Measurements from ENCODE around the gene HEPN1.

Gene HEPN1

GRCh38 chr11:124876818-124877630 lies 42.0 kb upstream of the HEPN1 start:
- DNase-seq (ENCODE audit: low read depth, low spot score) = no peak
- WGBS (ENCODE audit: insufficient coverage, insufficient read length) = no CpG with 5 or more reads among the region's 30 CpGs
- Histone ChIP-seq H3K4me1 (ENCODE audit: control insufficient read depth, insufficient read depth, low read length) (peaks cover 5% of the 10 kb centered on the region), H3K27me3 (ENCODE audit: control insufficient read depth, insufficient read depth, low read length) (peaks cover 10% of the 10 kb centered on the region; the same call in 1 of the 2 replicates), H3K4me3 (ENCODE audit: low read length) (peak overlapping the region; percentile 48; the same call in 1 of the 2 replicates), H3K27ac (ENCODE audit: low read length) (no peak overlapping the region), H3K36me3 (ENCODE audit: control insufficient read depth, insufficient read depth, low read length) (no peaks in the 10 kb centered on the region), H3K9me3 (ENCODE audit: control insufficient read depth, insufficient read depth, low read length) (no peaks in the 10 kb centered on the region)

GRCh38 chr11:124877631-124877909 lies 41.5 kb upstream of the HEPN1 start:
- H3K4me1 ChIP-seq (ENCODE audit: control insufficient read depth, insufficient read depth, low read length) = peaks cover 5% of the 10 kb centered on the region
- H3K27ac ChIP-seq (ENCODE audit: low read length) = no peak overlapping the region
- WGBS (ENCODE audit: insufficient coverage, insufficient read length) = no CpG with 5 or more reads among the region's 10 CpGs
- no peak for DNase-seq (ENCODE audit: low read depth, low spot score)
- no peak overlapping the region for H3K4me3 ChIP-seq (ENCODE audit: low read length)
- H3K27me3 ChIP-seq (ENCODE audit: control insufficient read depth, insufficient read depth, low read length) = peaks cover 7% of the 10 kb centered on the region; the same call in 1 of the 2 replicates
- H3K36me3 ChIP-seq (ENCODE audit: control insufficient read depth, insufficient read depth, low read length) = no peaks in the 10 kb centered on the region
- H3K9me3 ChIP-seq (ENCODE audit: control insufficient read depth, insufficient read depth, low read length) = no peaks in the 10 kb centered on the region

GRCh38 chr11:124877910-124878758 lies 40.9 kb upstream of the HEPN1 start:
- no peaks in the 10 kb centered on the region for H3K9me3 ChIP-seq (ENCODE audit: control insufficient read depth, insufficient read depth, low read length)
- no peak overlapping the region for H3K27ac ChIP-seq (ENCODE audit: low read length)
- H3K36me3 ChIP-seq (ENCODE audit: control insufficient read depth, insufficient read depth, low read length) = no peaks in the 10 kb centered on the region
- WGBS (ENCODE audit: insufficient coverage, insufficient read length) = no CpG with 5 or more reads among the region's 17 CpGs
- peaks cover 5% of the 10 kb centered on the region for H3K4me1 ChIP-seq (ENCODE audit: control insufficient read depth, insufficient read depth, low read length)
- H3K27me3 ChIP-seq (ENCODE audit: control insufficient read depth, insufficient read depth, low read length) = peaks cover 7% of the 10 kb centered on the region; the same call in 1 of the 2 replicates
- H3K4me3 ChIP-seq (ENCODE audit: low read length) = no peak overlapping the region
- no peak for DNase-seq (ENCODE audit: low read depth, low spot score)

GRCh38 chr11:124878759-124879492 lies 40.1 kb upstream of the HEPN1 start:
- no peak for DNase-seq (ENCODE audit: low read depth, low spot score)
- Histone ChIP-seq H3K9me3 (ENCODE audit: control insufficient read depth, insufficient read depth, low read length) (no peaks in the 10 kb centered on the region), H3K4me1 (ENCODE audit: control insufficient read depth, insufficient read depth, low read length) (peaks cover 5% of the 10 kb centered on the region), H3K4me3 (ENCODE audit: low read length) (no peak overlapping the region), H3K27ac (ENCODE audit: low read length) (no peak overlapping the region), H3K36me3 (ENCODE audit: control insufficient read depth, insufficient read depth, low read length) (no peaks in the 10 kb centered on the region), H3K27me3 (ENCODE audit: control insufficient read depth, insufficient read depth, low read length) (peaks cover 7% of the 10 kb centered on the region; the same call in 1 of the 2 replicates)
- whole genome bisulfite sequencing (ENCODE audit: insufficient coverage, insufficient read length) = no CpG with 5 or more reads among the region's 11 CpGs

- WGBS (ENCODE audit: insufficient coverage, insufficient read length) = no CpG with 5 or more reads among the region's 16 CpGs
- DNase-seq (ENCODE audit: low read depth, low spot score) = no peak
- Histone ChIP-seq H3K9me3 (ENCODE audit: control insufficient read depth, insufficient read depth, low read length) (no peaks in the 10 kb centered on the region), H3K27me3 (ENCODE audit: control insufficient read depth, insufficient read depth, low read length) (peaks cover 5% of the 10 kb centered on the region; the same call in 1 of the 2 replicates), H3K4me1 (ENCODE audit: control insufficient read depth, insufficient read depth, low read length) (peaks cover 5% of the 10 kb centered on the region), H3K36me3 (ENCODE audit: control insufficient read depth, insufficient read depth, low read length) (no peaks in the 10 kb centered on the region), H3K27ac (ENCODE audit: low read length) (no peak overlapping the region), H3K4me3 (ENCODE audit: low read length) (no peak overlapping the region)
Measured at GRCh38 chr11:124879493-124880289, 39.4 kb upstream of the HEPN1 start.

GRCh38 chr11:124880290-124880611 lies 38.8 kb upstream of the HEPN1 start:
- WGBS (ENCODE audit: insufficient coverage, insufficient read length) = no CpG with 5 or more reads among the region's 10 CpGs
- Histone ChIP-seq H3K9me3 (ENCODE audit: control insufficient read depth, insufficient read depth, low read length) (no peaks in the 10 kb centered on the region), H3K4me3 (ENCODE audit: low read length) (no peak overlapping the region), H3K36me3 (ENCODE audit: control insufficient read depth, insufficient read depth, low read length) (no peaks in the 10 kb centered on the region), H3K4me1 (ENCODE audit: control insufficient read depth, insufficient read depth, low read length) (peaks cover 5% of the 10 kb centered on the region), H3K27ac (ENCODE audit: low read length) (no peak overlapping the region), H3K27me3 (ENCODE audit: control insufficient read depth, insufficient read depth, low read length) (peaks cover 2% of the 10 kb centered on the region; the same call in 1 of the 2 replicates)
- DNase-seq (ENCODE audit: low read depth, low spot score) = no peak

- DNase-seq (ENCODE audit: low read depth, low spot score) = no peak
- peaks cover 5% of the 10 kb centered on the region for H3K4me1 ChIP-seq (ENCODE audit: control insufficient read depth, insufficient read depth, low read length)
Measured at GRCh38 chr11:124880958-124881357, 38.1 kb upstream of the HEPN1 start.

GRCh38 chr11:124882339-124883071 lies 36.5 kb upstream of the HEPN1 start:
- no peaks in the 10 kb centered on the region for H3K36me3 ChIP-seq (ENCODE audit: control insufficient read depth, insufficient read depth, low read length)
- H3K27me3 ChIP-seq (ENCODE audit: control insufficient read depth, insufficient read depth, low read length) = no peaks in the 10 kb centered on the region
- no peak for DNase-seq (ENCODE audit: low read depth, low spot score)
- H3K27ac ChIP-seq (ENCODE audit: low read length) = no peak overlapping the region
- no CpG with 5 or more reads among the region's 11 CpGs for WGBS (ENCODE audit: insufficient coverage, insufficient read length)
- H3K4me1 ChIP-seq (ENCODE audit: control insufficient read depth, insufficient read depth, low read length) = peaks cover 2% of the 10 kb centered on the region; the same call in 1 of the 2 replicates
- H3K4me3 ChIP-seq (ENCODE audit: low read length) = no peak overlapping the region
- no peaks in the 10 kb centered on the region for H3K9me3 ChIP-seq (ENCODE audit: control insufficient read depth, insufficient read depth, low read length)

More at GRCh38 chr11:124880958-124881357, 38.1 kb upstream of the HEPN1 start:
- Histone ChIP-seq H3K9me3 (ENCODE audit: control insufficient read depth, insufficient read depth, low read length) (no peaks in the 10 kb centered on the region), H3K27ac (ENCODE audit: low read length) (no peak overlapping the region), H3K36me3 (ENCODE audit: control insufficient read depth, insufficient read depth, low read length) (no peaks in the 10 kb centered on the region), H3K4me3 (ENCODE audit: low read length) (no peak overlapping the region), H3K27me3 (ENCODE audit: control insufficient read depth, insufficient read depth, low read length) (no peaks in the 10 kb centered on the region)
- WGBS (ENCODE audit: insufficient coverage, insufficient read length) = no CpG with 5 or more reads among the region's 3 CpGs

GRCh38 chr11:124884340-124884739 lies 34.7 kb upstream of the HEPN1 start:
- Histone ChIP-seq H3K4me3 (ENCODE audit: low read length) (no peak overlapping the region), H3K27ac (ENCODE audit: low read length) (no peak overlapping the region), H3K27me3 (ENCODE audit: control insufficient read depth, insufficient read depth, low read length) (no peaks in the 10 kb centered on the region), H3K4me1 (ENCODE audit: control insufficient read depth, insufficient read depth, low read length) (no peaks in the 10 kb centered on the region), H3K36me3 (ENCODE audit: control insufficient read depth, insufficient read depth, low read length) (no peaks in the 10 kb centered on the region), H3K9me3 (ENCODE audit: control insufficient read depth, insufficient read depth, low read length) (no peaks in the 10 kb centered on the region)
- no peak for DNase-seq (ENCODE audit: low read depth, low spot score)
- WGBS (ENCODE audit: insufficient coverage, insufficient read length) = no CpG with 5 or more reads among the region's 1 CpG

Data from iPS DF 6.9 (cell line).